NT2/D1 (cell line): Measurements from ENCODE around the gene COIL.

ENCODE experiments used
- SUZ12 ChIP-seq: IDR thresholded peaks from 2 replicates; pipeline ENCODE4 v1.6.1; 2011; ENCODE audit not compliant: insufficient read length, insufficient read depth; ENCODE audit errors: extremely low read depth
- ZNF274 ChIP-seq: IDR thresholded peaks from 2 replicates; pipeline ENCODE4 v1.6.1; 2011; ENCODE audit warnings: mild to moderate bottlenecking, low read depth, low read length

DNA sequence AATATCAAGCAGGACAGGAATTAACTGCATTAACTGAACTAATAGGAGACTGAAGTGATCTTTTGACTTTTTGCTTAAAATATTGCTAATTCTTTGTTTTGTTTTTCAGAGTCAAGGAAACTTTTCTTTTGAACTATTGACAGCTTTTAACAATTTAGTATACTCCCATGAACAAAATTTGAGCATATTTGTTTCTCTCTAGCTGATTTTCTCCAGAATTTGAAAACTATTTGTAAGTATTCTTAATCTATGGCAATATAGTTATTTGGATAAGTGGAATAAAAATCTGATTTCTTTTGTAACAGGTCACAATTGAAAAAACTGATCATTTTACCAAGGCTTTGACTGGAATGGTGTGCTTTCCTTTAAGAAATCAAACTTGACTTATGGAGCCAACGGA, 10.1 kb upstream of the COIL start:
- TF ChIP-seq SUZ12 (no peak), ZNF274 (no peak)
